Coronary artery (tissue), 2 donors: ENCODE measurements around the gene PRR12.
A peak's percentile ranks its signal among the peaks of the same experiment; 100 is the strongest.

Experiments
- DNase-seq: peaks from one replicate; pipeline ENCODE4 v3.0.0-alpha.2; 2017; ENCODE audit warnings: low spot score
- H3K27ac ChIP-seq, 2 donors: fragments of 200-600 bp; sonication (generic); one replicate each; pipeline ENCODE4 v1.5.1; 2016 to 2019
- H3K4me3 ChIP-seq: fragments of 200-600 bp; sonication (generic); 2 replicates; pipeline ENCODE4 v1.5.1; 2016; ENCODE audit warnings: mild to moderate bottlenecking, moderate library complexity
- TF ChIP-seq, protein P1 (sequence below): fragments of 200-600 bp; sonication (generic); IDR thresholded peaks from one replicate; pipeline ENCODE4 v1.5.1; 2019; ENCODE audit warnings: antibody characterized with exemption

PRR12 gene, protein sequence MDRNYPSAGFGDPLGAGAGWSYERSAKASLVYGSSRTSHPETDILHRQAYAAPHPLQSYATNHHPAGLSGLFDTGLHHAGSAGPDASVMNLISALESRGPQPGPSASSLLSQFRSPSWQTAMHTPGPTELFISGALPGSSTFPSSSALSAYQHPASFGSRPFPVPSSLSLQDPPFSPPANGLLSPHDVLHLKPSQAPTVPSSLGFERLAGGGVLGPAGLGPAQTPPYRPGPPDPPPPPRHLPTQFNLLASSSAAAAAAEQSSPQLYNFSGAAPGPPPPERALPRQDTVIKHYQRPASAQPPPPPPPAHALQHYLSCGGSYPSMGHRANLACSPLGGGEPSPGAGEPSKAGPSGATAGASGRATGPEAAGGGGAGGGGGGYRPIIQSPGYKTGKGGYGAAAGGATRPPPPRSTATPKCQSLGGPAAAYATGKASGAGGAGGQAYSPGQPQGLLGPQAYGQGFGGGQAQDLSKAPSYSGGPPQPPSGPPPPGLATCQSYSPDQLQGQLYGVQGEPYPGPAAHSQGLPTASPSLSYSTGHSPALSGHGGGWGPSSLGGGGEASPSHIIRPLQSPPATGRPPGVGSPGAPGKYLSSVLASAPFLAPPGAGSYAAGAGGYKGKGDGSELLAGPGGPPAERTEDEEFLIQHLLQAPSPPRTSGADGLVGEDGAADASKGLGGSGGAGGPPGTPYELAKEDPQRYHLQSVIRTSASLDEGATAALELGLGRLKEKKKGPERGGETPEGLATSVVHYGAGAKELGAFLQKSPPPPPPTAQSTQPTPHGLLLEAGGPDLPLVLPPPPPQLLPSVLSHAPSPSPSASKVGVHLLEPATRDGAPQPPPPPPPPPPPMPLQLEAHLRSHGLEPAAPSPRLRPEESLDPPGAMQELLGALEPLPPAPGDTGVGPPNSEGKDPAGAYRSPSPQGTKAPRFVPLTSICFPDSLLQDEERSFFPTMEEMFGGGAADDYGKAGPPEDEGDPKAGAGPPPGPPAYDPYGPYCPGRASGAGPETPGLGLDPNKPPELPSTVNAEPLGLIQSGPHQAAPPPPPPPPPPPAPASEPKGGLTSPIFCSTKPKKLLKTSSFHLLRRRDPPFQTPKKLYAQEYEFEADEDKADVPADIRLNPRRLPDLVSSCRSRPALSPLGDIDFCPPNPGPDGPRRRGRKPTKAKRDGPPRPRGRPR (N-terminal part only)

DNA sequence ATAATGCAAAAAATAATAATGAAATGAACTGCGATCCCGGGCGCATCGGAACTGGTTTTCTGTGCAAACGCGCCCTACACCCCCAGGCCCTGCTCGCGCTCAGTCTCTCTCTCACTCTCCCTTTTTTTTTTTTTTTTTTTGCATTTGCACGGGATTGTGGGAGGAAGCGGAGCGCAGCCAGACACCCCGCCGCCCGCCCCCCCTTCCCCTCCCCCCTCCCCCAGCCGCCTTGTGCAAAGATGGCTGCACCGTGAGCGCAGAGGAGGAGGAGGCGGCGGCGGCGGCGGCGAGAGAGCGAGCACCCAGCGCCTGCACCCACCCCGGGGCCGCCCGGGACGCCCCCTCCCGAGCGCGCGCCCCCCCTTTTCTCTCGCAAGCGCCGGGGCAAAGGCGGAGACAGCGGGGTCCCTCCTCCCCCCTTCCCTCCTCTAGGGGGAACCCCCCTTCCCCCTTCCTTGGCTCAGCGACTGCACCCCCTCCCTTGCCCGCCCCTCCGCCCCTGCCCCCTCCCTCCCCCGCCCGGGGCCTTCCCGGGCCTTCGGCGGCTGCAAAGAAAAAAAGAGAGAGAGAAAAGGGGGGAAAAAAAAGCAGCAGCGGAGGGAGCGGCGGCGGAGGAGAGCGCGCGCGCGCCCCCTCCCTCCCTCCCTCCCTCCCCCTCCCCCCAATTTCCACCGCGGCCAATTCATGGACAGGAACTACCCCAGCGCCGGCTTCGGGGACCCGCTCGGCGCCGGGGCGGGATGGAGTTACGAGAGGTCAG, at the start of gene PRR12:
TSS of gene PRR12 (plus strand) at position 212 of the 760 bp plus-strand sequence. CDS start at position 685, 473 bp downstream.
- H3K4me3 ChIP-seq: peak within 1 kb of the TSS; percentile 99
- TF ChIP-seq, protein P1, sequence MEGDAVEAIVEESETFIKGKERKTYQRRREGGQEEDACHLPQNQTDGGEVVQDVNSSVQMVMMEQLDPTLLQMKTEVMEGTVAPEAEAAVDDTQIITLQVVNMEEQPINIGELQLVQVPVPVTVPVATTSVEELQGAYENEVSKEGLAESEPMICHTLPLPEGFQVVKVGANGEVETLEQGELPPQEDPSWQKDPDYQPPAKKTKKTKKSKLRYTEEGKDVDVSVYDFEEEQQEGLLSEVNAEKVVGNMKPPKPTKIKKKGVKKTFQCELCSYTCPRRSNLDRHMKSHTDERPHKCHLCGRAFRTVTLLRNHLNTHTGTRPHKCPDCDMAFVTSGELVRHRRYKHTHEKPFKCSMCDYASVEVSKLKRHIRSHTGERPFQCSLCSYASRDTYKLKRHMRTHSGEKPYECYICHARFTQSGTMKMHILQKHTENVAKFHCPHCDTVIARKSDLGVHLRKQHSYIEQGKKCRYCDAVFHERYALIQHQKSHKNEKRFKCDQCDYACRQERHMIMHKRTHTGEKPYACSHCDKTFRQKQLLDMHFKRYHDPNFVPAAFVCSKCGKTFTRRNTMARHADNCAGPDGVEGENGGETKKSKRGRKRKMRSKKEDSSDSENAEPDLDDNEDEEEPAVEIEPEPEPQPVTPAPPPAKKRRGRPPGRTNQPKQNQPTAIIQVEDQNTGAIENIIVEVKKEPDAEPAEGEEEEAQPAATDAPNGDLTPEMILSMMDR: no peak
- peak within 1 kb of the TSS; percentile 77 to 98 for H3K27ac ChIP-seq
- no peak for DNase-seq

DNA sequence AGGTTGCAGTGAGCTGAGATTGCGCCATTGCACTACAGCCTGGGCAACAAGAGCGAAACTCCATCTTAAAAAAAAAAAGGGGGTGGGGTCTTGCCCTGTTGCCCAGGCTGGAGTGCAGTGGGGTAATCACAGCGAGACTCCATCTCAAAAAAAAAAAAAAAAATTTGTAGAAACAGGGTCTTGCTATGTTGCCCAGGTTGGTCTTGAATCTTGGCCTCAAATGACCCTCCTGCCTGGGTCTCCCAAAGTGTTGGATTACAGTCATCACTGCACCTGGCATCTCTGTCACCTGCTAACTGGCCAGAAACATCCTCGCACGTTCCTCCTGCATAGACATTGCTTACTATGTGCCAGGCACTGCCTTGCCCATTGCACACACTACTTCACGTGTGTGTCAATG, 49.1 kb upstream of the PRR12 start:
- Histone ChIP-seq H3K27ac (no peak overlapping the region), H3K4me3 (no peak overlapping the region)
- DNase-seq: no peak
- TF ChIP-seq, protein P1: no peak

DNA sequence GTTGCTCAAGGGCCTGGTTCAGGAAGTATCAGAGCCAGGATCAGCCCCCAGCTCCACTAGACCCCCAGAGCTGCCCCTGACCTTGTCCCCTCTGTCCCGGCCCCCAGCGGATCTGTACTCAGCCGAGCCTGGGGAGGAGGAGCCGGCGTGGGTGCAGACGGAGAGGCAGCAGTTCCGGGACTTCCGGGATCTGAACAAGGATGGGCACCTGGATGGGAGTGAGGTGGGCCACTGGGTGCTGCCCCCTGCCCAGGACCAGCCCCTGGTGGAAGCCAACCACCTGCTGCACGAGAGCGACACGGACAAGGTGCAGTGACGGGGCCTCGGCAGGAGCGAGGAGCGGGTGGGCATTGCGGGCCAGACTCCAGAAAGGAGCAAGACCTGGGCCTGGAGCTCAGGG, 48.5 kb upstream of the PRR12 start:
- TF ChIP-seq, protein P1: no peak
- no peak overlapping the region for H3K27ac ChIP-seq
- no peak overlapping the region for H3K4me3 ChIP-seq
- no peak for DNase-seq

DNA sequence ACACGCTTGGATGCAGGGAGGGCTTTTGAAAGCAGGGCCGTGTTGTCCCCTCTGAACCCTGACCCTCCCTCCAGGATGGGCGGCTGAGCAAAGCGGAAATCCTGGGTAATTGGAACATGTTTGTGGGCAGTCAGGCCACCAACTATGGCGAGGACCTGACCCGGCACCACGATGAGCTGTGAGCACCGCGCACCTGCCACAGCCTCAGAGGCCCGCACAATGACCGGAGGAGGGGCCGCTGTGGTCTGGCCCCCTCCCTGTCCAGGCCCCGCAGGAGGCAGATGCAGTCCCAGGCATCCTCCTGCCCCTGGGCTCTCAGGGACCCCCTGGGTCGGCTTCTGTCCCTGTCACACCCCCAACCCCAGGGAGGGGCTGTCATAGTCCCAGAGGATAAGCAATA, 48.0 kb upstream of the PRR12 start:
- Histone ChIP-seq H3K4me3 (no peak overlapping the region), H3K27ac (no peak overlapping the region)
- DNase-seq: no peak
- TF ChIP-seq, protein P1: no peak

DNA sequence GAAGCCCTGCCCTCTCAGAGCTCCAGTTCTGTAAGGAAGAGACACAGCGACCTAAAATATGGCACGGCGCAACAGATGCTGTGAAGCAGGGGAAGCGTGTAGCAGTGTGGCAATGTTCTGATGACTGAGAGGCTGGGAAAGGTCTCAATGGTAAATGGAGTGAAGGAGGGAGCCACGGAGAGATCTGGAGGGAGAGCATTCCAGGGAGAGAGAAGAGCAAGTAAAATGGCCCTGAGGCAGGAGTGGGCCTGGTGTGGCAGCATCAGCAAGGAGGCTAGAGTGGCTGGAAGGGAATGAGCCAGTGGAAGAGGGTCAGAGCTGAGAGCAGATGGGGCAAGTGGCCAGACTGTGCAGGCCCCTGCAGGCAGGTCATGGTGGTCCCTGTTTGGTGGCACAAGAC, 46.8 kb upstream of the PRR12 start:
- TF ChIP-seq, protein P1: no peak
- no peak for DNase-seq
- no peak overlapping the region for H3K27ac ChIP-seq

DNA sequence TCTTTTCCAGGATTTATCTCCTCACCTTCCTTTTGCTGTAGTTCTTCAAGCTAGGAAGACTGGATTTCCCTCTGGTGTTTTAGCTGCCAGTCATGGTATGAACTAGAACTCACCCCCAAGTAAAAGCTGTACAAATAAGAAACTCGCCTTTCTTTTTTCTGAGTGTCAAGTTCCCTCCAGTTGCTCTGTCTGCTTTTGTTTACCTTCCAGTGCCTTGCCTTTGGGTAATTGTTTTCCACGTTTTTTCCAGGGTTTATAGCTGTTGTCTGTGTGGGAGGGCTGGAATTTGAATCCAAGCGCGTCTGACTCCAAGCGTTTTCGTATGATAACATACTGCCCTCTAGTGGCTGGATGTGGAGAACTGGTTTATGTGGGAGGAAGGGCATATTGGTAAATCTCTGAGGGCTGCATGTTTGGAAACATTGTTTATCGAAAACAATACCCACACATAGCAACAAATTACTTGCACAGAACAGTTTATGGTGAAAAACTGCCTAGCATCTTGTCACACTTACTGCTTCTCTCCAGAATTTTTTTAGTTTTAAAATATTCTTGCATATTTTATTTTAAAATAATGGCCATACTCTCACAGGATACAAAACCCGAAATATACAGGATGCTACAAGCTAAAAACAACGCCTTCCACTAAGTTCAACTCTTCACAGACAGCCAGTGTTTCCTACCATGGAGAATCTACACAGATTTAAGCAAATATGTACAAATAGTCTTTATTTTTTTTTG, 44.0 kb upstream of the PRR12 start:
- H3K4me3 ChIP-seq: no peak overlapping the region
- TF ChIP-seq, protein P1: peak; percentile 56
- DNase-seq: no peak
- no peak overlapping the region for H3K27ac ChIP-seq

More for the DNA sequence above, 46.8 kb upstream of the PRR12 start:
- H3K4me3 ChIP-seq: no peak overlapping the region
